ENCODE data around the gene RD3L. TPM values are rescaled to one million over a fixed set of nuclear protein-coding genes. Genes with fewer than 3 reads are reported as not detected.
"Not testable (repeated sequence)": the region's sequence is repeated elsewhere in the genome, so short reads cannot be mapped to it uniquely, and the experiment has no call there.

Gene RD3L
- total RNA-seq, 1 donor from 2014 or later = not detected

DNA sequence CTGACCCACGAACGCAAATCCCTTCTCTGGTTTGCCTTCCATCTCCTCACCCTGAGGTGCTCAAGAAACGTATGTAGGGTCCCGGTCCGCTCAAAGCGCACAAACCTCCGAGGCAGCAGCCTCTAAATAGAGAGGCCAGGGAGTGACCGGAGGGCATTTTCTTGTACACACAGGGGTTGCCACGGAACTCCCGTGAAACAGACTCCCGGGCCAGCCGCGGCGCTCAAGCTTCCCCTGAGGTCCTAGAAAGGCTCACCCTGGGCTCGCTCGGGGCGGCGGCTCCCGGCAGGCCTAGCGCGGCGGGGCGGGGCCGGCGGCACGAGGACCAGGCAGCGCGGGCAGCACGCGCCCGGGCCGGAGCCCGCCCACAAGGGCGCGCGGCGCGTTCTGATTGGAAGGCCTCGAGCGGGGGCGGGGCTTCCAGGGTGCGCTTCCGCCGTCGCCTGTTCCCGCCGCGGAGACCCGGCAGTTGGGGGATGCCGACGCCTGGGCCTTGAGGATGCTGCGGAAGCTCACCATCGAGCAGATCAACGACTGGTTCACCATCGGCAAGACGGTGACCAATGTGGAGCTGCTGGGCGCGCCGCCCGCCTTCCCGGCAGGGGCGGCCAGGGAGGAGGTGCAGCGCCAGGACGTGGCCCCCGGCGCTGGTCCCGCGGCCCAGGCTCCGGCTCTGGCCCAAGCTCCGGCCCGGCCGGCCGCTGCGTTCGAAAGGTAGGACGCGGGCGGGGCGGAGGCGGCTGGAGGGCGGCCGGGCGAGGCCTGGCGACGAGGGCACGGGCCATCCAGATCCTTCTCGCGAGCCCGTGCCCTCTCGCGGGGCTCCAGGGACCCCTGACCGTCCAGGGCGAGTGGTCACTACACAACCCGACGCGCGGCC is 14.1 kb downstream of the RD3L start, which contains the start of gene TDRD9:
Gene TDRD9, plus strand, starts transcription at position 446 of the 880 bp plus-strand sequence. Its CDS starts 54 bp downstream, at position 500.
- DNase-seq (ENCODE audit: low read depth, low spot score) = no peak

DNA sequence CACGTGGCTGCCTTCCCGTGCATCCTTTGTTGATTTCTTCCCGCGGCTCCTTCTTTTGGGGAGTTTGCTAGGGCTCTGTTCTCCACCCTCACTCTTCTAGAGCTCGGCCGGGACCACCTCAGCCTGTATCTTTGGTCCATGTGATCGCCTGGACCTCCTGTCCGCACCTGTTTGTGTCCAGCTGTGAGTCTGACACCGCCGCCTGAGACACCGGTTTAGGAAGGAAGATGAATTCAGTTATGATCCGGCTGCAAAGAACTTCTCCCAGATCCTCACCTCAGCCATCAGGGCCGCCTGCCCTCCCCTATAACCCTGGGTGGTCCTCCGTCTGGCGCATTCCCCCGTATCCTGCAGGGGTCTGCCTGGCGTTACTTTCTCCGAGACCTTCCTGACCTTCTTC is 14.8 kb downstream of the RD3L start:
- DNase-seq (ENCODE audit: low read depth, low spot score) = no peak

GRCh38 chr14:103925316-103925715 is 17.0 kb downstream of the RD3L start:
- no peak for DNase-seq (ENCODE audit: low read depth, low spot score)

DNA sequence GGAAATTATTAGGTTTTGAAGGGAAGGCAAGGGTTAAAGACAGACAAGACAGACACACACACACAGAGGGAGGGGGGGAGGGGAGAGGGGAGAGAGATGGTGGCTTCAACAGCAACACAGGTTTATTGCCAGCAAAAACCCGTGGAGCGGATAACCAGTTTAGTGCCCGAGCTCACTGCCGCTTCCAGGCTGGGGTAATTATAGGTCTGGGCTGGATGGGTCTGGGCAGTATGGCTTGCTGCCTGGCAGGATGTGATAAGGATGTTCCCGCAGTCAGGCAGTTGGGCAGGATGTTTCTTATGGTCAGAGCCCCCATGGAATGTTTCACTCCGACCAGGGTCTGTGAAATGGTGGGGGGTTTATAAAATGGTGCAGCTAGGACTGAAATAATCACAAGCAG is 18.5 kb downstream of the RD3L start:
- peak; percentile 22 for DNase-seq (ENCODE audit: low read depth, low spot score)

DNA sequence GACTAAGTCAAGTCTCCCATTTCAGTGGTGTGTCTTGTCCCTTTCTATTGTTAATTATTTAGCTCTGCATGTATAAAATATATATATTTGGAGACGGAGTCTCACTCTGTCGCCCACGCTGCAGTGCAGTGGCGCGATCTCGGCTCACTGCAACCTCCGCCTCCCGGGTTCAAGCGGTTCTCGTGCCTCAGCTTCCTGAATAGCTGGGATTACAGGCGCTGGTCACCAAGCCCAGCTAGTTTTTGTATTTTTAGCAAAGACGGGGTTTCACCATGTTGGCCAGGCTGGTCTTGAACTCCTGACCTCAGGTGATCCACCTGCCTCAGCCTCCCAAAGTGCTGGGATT is 20.5 kb downstream of the RD3L start:
- DNase-seq (ENCODE audit: low read depth, low spot score) = not testable (repeated sequence)

DNA sequence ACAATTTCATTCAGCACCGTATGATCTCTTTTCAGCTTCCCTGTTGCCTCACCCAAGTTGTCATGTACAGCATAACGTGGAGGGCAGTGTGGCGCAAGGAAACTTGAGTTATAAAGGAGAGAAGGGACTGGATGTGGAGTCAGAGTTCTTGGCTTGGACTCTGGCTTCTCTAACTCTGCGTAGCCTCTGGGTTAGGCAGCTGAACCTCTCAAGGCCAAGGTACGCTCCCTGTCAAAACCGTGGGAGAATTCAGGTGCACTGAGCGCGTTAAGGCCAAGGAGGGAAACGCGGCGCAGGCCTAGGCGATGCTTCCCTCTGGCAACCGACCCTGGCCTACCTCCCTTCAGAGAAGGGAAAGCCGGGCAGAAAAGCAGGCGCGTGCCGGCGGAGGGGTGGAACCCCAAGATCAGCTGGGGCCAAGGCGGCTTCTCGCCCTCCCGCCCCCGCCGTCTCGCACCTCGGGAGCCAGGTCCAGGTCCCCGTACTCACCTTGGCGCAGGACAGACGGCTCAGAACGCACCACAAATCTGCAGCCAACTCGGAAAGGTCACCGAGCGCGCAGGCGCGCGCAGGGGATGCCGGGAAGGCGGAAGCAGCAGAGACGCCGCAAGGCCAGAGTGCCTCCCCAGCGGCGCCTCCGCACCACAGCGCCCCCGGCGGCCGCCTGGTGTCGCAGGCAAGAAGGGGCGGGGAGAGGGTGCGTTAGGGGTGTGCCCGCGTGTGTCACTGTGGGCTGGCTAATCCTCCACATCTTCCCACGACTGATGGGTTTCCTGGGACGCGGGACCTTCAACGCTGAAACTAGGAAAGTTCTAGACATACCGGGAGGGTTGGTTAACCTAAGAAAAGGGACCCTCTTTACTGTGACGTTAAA is 21.1 kb downstream of the RD3L start:
- peak; percentile 64 for DNase-seq (ENCODE audit: low read depth, low spot score)

- DNase-seq (ENCODE audit: low read depth, low spot score) = no peak
Measured at GRCh38 chr14:103916636-103917262, 25.6 kb downstream of the RD3L start.

- no peak for DNase-seq (ENCODE audit: low read depth, low spot score)
Measured at GRCh38 chr14:103915616-103916015, 26.7 kb downstream of the RD3L start.

- DNase-seq (ENCODE audit: low read depth, low spot score) = no peak
Measured at GRCh38 chr14:103910984-103911383, 31.3 kb downstream of the RD3L start.

DNA sequence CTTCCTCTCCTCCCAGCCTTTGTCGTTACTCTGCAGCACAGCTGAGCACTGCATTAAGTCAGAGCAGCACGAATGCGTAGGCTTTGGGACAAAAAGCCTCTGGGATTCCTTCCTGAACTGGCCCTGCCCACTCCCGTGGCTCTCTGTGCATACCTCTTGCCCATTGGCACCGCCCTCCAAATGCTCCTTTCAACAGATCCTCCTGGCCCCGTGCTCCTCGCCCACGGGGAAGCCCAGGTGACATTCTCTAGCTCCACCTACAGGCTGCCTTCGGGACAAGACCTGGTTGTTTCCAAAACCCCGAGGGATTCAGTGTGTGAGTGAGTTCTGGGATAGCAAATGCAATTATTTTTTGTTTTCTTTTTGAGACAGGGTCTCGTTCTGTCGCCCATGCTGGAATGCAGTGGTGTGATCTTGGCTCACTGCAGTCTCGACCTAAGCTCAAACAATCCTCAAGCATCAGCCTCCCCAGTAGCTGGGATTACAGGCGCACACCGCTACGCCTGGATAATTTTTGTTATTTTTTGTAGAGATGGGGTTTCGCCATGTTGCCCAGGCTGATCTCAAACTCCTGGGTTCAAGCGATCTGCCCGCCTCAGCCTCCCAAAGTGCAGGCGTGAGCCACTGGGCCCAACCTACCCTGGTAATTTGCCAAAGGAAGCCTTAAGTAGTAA is 31.9 kb downstream of the RD3L start:
- peak; percentile 22 for DNase-seq (ENCODE audit: low read depth, low spot score)

DNA sequence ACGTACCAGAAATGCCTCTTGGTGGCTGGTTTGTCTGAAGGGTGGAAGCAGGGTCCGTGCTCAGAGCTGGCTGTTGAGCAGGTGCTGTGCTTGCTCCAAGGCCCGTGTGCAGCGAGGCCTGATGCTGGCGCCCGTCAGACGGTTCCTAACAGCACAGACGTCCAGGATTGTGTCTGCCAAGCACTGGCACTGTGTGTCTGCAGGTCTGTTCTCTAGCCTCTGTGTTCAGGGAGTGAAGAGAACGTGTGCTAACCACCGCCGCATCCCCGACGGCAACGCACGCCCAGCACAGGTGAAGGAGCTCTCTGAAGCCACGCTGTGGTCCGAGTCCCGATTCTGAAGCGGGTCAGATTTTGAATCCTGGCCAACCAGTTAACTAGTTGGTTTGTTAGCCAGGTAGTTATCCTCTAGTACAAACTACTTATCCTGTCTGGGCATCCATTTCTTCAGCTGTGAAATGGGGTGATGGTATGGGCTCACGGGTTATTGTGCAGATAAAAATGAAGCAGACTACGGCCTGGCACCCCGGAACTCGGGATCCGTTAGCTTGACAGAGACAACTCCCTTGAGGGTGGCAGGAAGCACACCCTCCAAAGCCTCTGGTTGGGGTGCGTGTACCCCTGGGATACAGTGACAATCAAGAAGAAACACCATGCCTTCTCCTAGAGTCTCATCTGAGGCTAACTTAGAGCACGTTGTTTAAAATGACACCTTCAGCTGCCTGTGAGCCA is 32.6 kb downstream of the RD3L start:
- no peak for DNase-seq (ENCODE audit: low read depth, low spot score)

GRCh38 chr14:103908580-103908979 is 33.7 kb downstream of the RD3L start:
- no peak for DNase-seq (ENCODE audit: low read depth, low spot score)

GRCh38 chr14:103905842-103906456 is 36.4 kb downstream of the RD3L start:
- DNase-seq (ENCODE audit: low read depth, low spot score) = no peak

- no peak for DNase-seq (ENCODE audit: low read depth, low spot score)
Measured at GRCh38 chr14:103904493-103905107, 37.7 kb downstream of the RD3L start.

DNA sequence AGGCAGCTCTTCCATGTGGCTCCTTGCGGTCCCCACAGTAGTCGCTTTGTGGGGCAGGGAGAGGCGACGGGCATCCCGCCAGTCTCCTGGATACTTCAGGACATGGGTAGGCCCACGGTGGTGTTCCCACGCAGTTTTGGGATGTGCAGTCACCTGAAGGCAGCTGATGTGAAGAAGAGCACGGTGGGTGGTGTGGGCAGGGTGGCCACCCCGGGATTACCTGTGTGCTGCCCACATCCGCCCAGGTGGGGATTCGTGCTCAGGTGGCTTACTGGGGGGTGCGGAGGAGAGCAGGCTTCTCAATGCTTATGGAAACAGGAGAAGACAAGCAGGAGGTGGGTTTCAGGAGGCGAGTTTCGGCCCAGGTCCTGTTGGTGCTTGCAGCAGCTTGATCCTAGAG is 42.5 kb downstream of the RD3L start:
- no peak for DNase-seq (ENCODE audit: low read depth, low spot score)

GRCh38 chr14:103899316-103899715 is 43.0 kb downstream of the RD3L start:
- no peak for DNase-seq (ENCODE audit: low read depth, low spot score)

- DNase-seq (ENCODE audit: low read depth, low spot score) = no peak
Measured at GRCh38 chr14:103898711-103899110, 43.6 kb downstream of the RD3L start.

- no peak for DNase-seq (ENCODE audit: low read depth, low spot score)
Measured at GRCh38 chr14:103898204-103898603, 44.1 kb downstream of the RD3L start.

GRCh38 chr14:103897075-103897947 is 45.0 kb downstream of the RD3L start:
- DNase-seq (ENCODE audit: low read depth, low spot score) = no peak

All from pulmonary artery endothelial cell (primary cell).